A549 (cell line): ENCODE results near the gene DNAAF5. TPM values are rescaled to one million over a fixed set of nuclear protein-coding genes. Genes with fewer than 3 reads are reported as not detected.
A peak's percentile ranks its signal among the peaks of the same experiment; 100 is the strongest.

ENCODE experiments used
- ATAC-seq, 2 experiments: fragments of 200-7000 bp in 1 of 2; fragments of >200 bp in 1 of 2; cut with Nextera tagmentation in 1 of 2; cut with Tn5 transposase in 1 of 2; 3 replicates each; pipeline versions ENCODE4 v1.8.0 to v1.9.1; 2018 to 2020; ENCODE audit warnings: mild to moderate bottlenecking in 1 of 2, moderate library complexity in 1 of 2
- CTCF ChIA-PET: fragments of 300-600 bp; sonication (Branson Sonifier 250); formaldehyde crosslinking; extraction: SDS; loops from one replicate; lab custom pipeline; 2021; ENCODE audit warnings: antibody characterized with exemption, inconsistent platforms; lab: Yijun Ruan, JAX
- POLR2A ChIA-PET: fragments of 350-600 bp; formaldehyde crosslinking; extraction: SDS; loops from one replicate; lab custom pipeline; 2021; ENCODE audit warnings: antibody characterized with exemption, inconsistent platforms; lab: Yijun Ruan, JAX
- DNase-seq, 2 experiments: peaks; one replicate each; pipeline versions ENCODE4 v3.0.0 to v3.0.0-alpha.2; 2011 to 2016; ENCODE audit warnings: low read depth in 1 of 2, low spot score in 1 of 2
- FAIRE-seq: peaks from 2 replicates; lab custom pipeline; 2011; peaks lifted over from hg19 to GRCh38; lab: Jason Lieb, UNC
- H3K27ac ChIP-seq, 2 experiments: fragments of >200 bp; sonication (Bioruptor Twin); formaldehyde crosslinking; 3 replicates each; pipeline ENCODE4 v1.5.1; 2016 to 2017
- H3K4me1 ChIP-seq: fragments of >200 bp; sonication (Bioruptor Twin); formaldehyde crosslinking; 3 replicates; pipeline ENCODE4 v1.6.1; 2016
- H3K4me2 ChIP-seq: fragments of >200 bp; sonication (Bioruptor Twin); formaldehyde crosslinking; 3 replicates; pipeline ENCODE4 v1.6.1; 2016
- H3K4me3 ChIP-seq: fragments of >200 bp; sonication (Bioruptor Twin); formaldehyde crosslinking; 3 replicates; pipeline ENCODE4 v1.5.1; 2016
- H3K9me3 ChIP-seq: fragments of >200 bp; sonication (Bioruptor Twin); formaldehyde crosslinking; 3 replicates; pipeline ENCODE4 v1.6.1; 2016
- ATOH8 ChIP-seq: fragments of 250-450 bp; sonication (Bioruptor Pico); IDR thresholded peaks from 2 replicates; pipeline ENCODE4 v1.5.0; 2020; ENCODE audit warnings: low read depth, mild to moderate bottlenecking, moderate library complexity
- BHLHE40 ChIP-seq: IDR thresholded peaks from 2 replicates; pipeline ENCODE4 v1.6.1; 2012; ENCODE audit warnings: low read depth, low read length, inconsistent platforms
- CTCF ChIP-seq: fragments of >200 bp; sonication (Bioruptor Twin); formaldehyde crosslinking; IDR thresholded peaks from 3 replicates; pipeline ENCODE4 v1.5.1; 2016
- E2F6 ChIP-seq: IDR thresholded peaks from 2 replicates; pipeline ENCODE4 v1.6.1; 2012; ENCODE audit warnings: low read depth, borderline replicate concordance
- EHMT2 ChIP-seq: fragments of 200-600 bp; sonication (generic); IDR thresholded peaks from 2 replicates; pipeline ENCODE4 v1.6.1; 2016; ENCODE audit warnings: antibody characterized with exemption, low read depth, mild to moderate bottlenecking, moderate library complexity
- FOSB ChIP-seq: fragments of 250-450 bp; sonication (Bioruptor Pico); IDR thresholded peaks from 2 replicates; pipeline ENCODE4 v1.5.0; 2020; ENCODE audit warnings: mild to moderate bottlenecking, moderate library complexity
- HES2 ChIP-seq: fragments of >200 bp; sonication (Bioruptor Twin); formaldehyde crosslinking; IDR thresholded peaks from 2 replicates; pipeline ENCODE4 v1.6.1; 2016
- HOXB5 ChIP-seq: fragments of 250-450 bp; sonication (Bioruptor Pico); IDR thresholded peaks from 2 replicates; pipeline ENCODE4 v1.5.0; 2020; ENCODE audit warnings: mild to moderate bottlenecking, moderate library complexity
- JUN ChIP-seq, 2 experiments: fragments of >200 bp; sonication (Bioruptor Twin); formaldehyde crosslinking; IDR thresholded peaks; 2 replicates in 1 of 2; 3 replicates in 1 of 2; pipeline ENCODE4 v1.6.1; 2016 to 2017
- KDM5A ChIP-seq: fragments of 200-600 bp; sonication (generic); IDR thresholded peaks from 2 replicates; pipeline ENCODE4 v1.6.1; 2016; ENCODE audit warnings: antibody characterized with exemption, mild to moderate bottlenecking
- MYC ChIP-seq: IDR thresholded peaks from 2 replicates; pipeline ENCODE4 v1.6.1; 2012; ENCODE audit warnings: mild to moderate bottlenecking, inconsistent platforms, low read length, improper control_type of control experiment, borderline replicate concordance
- NPAS2 ChIP-seq: fragments of 250-450 bp; sonication (Bioruptor Pico); IDR thresholded peaks from 2 replicates; pipeline ENCODE4 v1.8.0; 2022; ENCODE audit warnings: mild to moderate bottlenecking, moderate library complexity, borderline replicate concordance
- PHF8 ChIP-seq: fragments of 200-600 bp; sonication (generic); IDR thresholded peaks from 2 replicates; pipeline ENCODE4 v1.6.1; 2016; ENCODE audit warnings: low read depth, mild to moderate bottlenecking, antibody characterized with exemption, moderate library complexity, borderline replicate concordance
- POLR2A ChIP-seq: IDR thresholded peaks from 2 replicates; pipeline ENCODE4 v1.6.1; 2012; ENCODE audit warnings: mild to moderate bottlenecking, low read length
- RAD21 ChIP-seq, 2 experiments: fragments of >200 bp in 1 of 2; sonication (Bioruptor Twin) in 1 of 2; formaldehyde crosslinking in 1 of 2; IDR thresholded peaks in 1 of 2; conservative IDR thresholded peaks in 1 of 2; 2 replicates in 1 of 2; 3 replicates in 1 of 2; pipeline ENCODE4 v1.6.1; 2012 to 2018; ENCODE audit warnings: inconsistent platforms in 1 of 2
- RFX5 ChIP-seq: fragments of 450-650 bp; IDR thresholded peaks from 2 replicates; pipeline ENCODE4 v1.7.1; 2014; ENCODE audit warnings: antibody characterized with exemption, mild to moderate bottlenecking, moderate library complexity
- SMC3 ChIP-seq: fragments of >200 bp; sonication (Bioruptor Twin); formaldehyde crosslinking; IDR thresholded peaks from 3 replicates; pipeline ENCODE4 v1.6.1; 2018; ENCODE audit warnings: inconsistent platforms
- TFCP2L1 ChIP-seq: fragments of 250-450 bp; sonication (Bioruptor Pico); IDR thresholded peaks from 2 replicates; pipeline ENCODE4 v1.5.0; 2021; ENCODE audit warnings: mild to moderate bottlenecking
- TP53 ChIP-seq: fragments of 250-450 bp; sonication (Bioruptor Pico); IDR thresholded peaks from 2 replicates; pipeline ENCODE4 v1.5.0; 2021; ENCODE audit warnings: mild to moderate bottlenecking, moderate library complexity
- ZNF302 ChIP-seq: fragments of 250-450 bp; sonication (Bioruptor Pico); IDR thresholded peaks from 2 replicates; pipeline ENCODE4 v1.9.0; 2021; ENCODE audit warnings: inconsistent platforms, mild to moderate bottlenecking, moderate library complexity
- ZSCAN20 ChIP-seq: fragments of 250-450 bp; sonication (Bioruptor Pico); IDR thresholded peaks from 2 replicates; pipeline ENCODE4 v1.8.0; 2022; ENCODE audit warnings: mild to moderate bottlenecking, moderate library complexity
- WGBS: methylation state at CpG from one replicate; pipeline ENCODE4 v1.1.6; 2017; ENCODE audit errors: missing lambda C conversion rate; 5-methylcytosine and 5-hydroxymethylcytosine counted together
- polyA plus RNA-seq, 4 experiments: library from polyadenylated mRNA; depleted of rRNA in 3 of 4; stranded (reverse); fragments of >200 nt; fragmentation: RNase III in 1 of 4; extraction: RNeasy Plus Mini Kit Qiagen cat#74134 plus additional on column Dnase treatment in 1 of 4; gene quantifications; 2 replicates in 3 of 4; 3 replicates in 1 of 4; pipeline ENCODE4 v1.2.3, GENCODE V29; 2011 to 2017

The DNAAF5 gene
- polyA plus RNA-seq, 2 of the 4 experiments (the other 2 are of a cell fraction), result 27.8 to 34.7 TPM

- TF ChIP-seq ZNF302 (no peak), EHMT2 (no peak), TFCP2L1 (no peak), E2F6 (no peak), ATOH8 (no peak), SMC3 (no peak)
These were observed 106.5 kb downstream of the DNAAF5 start (continued) for GRCh38 chr7:832968-833424.

GRCh38 chr7:833601-834258 is 107.2 kb downstream of the DNAAF5 start:
- CTCF ChIA-PET, result interaction anchor here (1.4 to 3.3 kb wide), 3 partner anchors 18 to 512 kb away, joined by 3 to 16 read pairs (median 5); no protein-coding TSS in a partner anchor
- H3K9me3 ChIP-seq, result no peaks in the 10 kb centered on the region
- H3K4me2 ChIP-seq, result no peak overlapping the region
- no peak for TF ChIP-seq NPAS2 (CRISPR knock-in tag)
- no peak for TF ChIP-seq TFCP2L1
- TF ChIP-seq BHLHE40, result no peak
- no peak for TF ChIP-seq CTCF
- no peak for TF ChIP-seq PHF8
- TF ChIP-seq, all 56 proteins: peak for 0
- DNase-seq, result no peak
- POLR2A ChIA-PET, result no interaction called here
- peak overlapping the region in 1 of 2 experiments; percentile 21; a peak in 1 of 6 replicates for H3K27ac ChIP-seq
- WGBS, result 93% methylated on average over 8 of the region's 8 CpGs
- H3K4me3 ChIP-seq, result no peak overlapping the region
- FAIRE-seq, result no peak
- H3K4me1 ChIP-seq, result peaks cover 36% of the 10 kb centered on the region
- ATAC-seq, result no peak

GRCh38 chr7:834277-834676 is 107.8 kb downstream of the DNAAF5 start:
- CTCF ChIA-PET, result interaction anchor here (2.1 to 3.3 kb wide), 2 partner anchors 18 to 39 kb away, joined by 5 to 16 read pairs; no protein-coding TSS in a partner anchor

GRCh38 chr7:835021-835420 is 108.5 kb downstream of the DNAAF5 start:
- ChIA-PET CTCF (no interaction called here), POLR2A (no interaction called here)
- no peak for FAIRE-seq
- Histone ChIP-seq H3K4me2 (no peak overlapping the region), H3K4me1 (peaks cover 36% of the 10 kb centered on the region), H3K9me3 (no peaks in the 10 kb centered on the region), H3K27ac (no peak overlapping the region), H3K4me3 (no peak overlapping the region)
- TF ChIP-seq JUN (IDR thresholded peaks at IDR 0.05) (no peak), FOSB (CRISPR knock-in tag) (no peak), HES2 (no peak), HOXB5 (CRISPR knock-in tag) (no peak), EHMT2 (no peak), ZSCAN20 (CRISPR knock-in tag) (no peak), POLR2A (no peak), MYC (no peak), KDM5A (no peak), RFX5 (no peak)
- no peak for DNase-seq
- no peak for ATAC-seq
- 95% methylated on average over 12 of the region's 12 CpGs for WGBS

More at GRCh38 chr7:834277-834676, 107.8 kb downstream of the DNAAF5 start:
- FAIRE-seq (no peak), ATAC-seq (no peak)
- H3K9me3 ChIP-seq, result no peaks in the 10 kb centered on the region
- TF ChIP-seq RAD21 (conservative IDR thresholded peaks at IDR 0.05 in 1 of 2, IDR thresholded peaks at IDR 0.05 in 1 of 2) (no peak), TP53 (CRISPR knock-in tag) (no peak), KDM5A (no peak)
- TF ChIP-seq, all 56 proteins: peak for 0
- Histone ChIP-seq H3K4me2 (no peak overlapping the region), H3K4me3 (no peak overlapping the region), H3K27ac (no peak overlapping the region), H3K4me1 (peaks cover 36% of the 10 kb centered on the region)
- no peak for DNase-seq
- WGBS, result 92% methylated on average over 12 of the region's 12 CpGs
- POLR2A ChIA-PET, result no interaction called here
